Activated CD8-positive, alpha-beta memory T cell treated with anti-CD3 and anti-CD28 coated beads for 48 hours (primary cell): ENCODE results near the gene XPC.

Experiments
- DNase-seq, 3 experiments: peaks; one replicate each; pipeline ENCODE4 v3.0.0-alpha.2; 2020; ENCODE audit warnings: low read depth in 2 of 3, low spot score in 2 of 3

XPC gene

GRCh38 chr3:14150078-14150477, 28.3 kb downstream of the XPC start:
- DNase-seq = no peak

- no peak for DNase-seq
Observed at GRCh38 chr3:14148041-14148985, 30.1 kb downstream of the XPC start.

GRCh38 chr3:14147617-14148016, 30.8 kb downstream of the XPC start:
- DNase-seq = no peak

DNA sequence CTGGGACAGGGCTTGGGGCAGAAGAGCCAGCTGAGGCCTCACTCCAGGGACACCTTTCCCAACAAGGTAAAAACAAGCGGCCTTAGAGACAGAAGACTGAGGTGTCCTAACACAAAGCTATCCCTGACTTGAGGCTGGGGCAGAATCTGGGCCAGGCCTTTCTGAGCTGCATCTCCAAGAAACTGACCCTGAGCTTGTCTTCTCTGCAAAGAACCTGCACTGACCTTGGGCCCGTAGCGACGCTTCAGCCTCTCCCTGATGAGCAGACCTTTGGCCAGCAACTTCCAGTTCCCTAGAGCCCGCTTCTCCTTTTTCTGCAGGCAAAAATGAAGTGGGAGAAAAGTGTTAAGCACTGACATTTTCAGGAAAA, 31.4 kb downstream of the XPC start:
- no peak for DNase-seq

DNA sequence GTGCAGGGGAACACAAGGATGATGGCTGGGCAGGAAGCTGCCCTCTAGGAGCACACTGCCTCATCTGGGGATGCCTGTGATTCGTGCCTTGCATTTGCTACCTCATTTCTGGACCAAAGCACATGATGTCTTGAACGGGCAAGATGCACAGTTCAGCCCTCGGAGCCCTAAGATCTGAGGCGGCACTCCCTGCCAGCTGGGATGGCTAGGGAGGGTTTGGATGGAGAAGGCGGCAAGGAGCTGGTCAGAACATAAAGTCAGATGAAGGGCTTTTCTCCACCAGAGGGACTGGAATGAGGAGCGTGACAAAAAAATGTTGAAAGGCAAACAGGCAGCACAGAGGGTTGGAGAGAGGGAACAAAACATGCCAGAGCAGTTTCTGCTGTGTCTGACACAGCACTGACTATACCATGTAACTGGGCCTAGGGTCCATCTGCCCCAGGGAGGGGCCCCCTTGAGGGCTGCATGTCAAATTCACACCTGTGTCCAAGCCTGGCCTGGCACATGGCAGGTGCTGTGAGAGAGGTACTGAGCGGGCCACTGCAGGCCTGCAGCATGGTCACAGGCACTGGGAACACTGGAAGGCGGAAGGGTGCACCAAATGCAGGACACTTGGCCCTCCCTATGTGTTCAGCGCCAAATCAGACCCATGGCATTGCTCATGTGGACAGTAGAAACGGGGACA, 31.9 kb downstream of the XPC start:
- no peak for DNase-seq

DNA sequence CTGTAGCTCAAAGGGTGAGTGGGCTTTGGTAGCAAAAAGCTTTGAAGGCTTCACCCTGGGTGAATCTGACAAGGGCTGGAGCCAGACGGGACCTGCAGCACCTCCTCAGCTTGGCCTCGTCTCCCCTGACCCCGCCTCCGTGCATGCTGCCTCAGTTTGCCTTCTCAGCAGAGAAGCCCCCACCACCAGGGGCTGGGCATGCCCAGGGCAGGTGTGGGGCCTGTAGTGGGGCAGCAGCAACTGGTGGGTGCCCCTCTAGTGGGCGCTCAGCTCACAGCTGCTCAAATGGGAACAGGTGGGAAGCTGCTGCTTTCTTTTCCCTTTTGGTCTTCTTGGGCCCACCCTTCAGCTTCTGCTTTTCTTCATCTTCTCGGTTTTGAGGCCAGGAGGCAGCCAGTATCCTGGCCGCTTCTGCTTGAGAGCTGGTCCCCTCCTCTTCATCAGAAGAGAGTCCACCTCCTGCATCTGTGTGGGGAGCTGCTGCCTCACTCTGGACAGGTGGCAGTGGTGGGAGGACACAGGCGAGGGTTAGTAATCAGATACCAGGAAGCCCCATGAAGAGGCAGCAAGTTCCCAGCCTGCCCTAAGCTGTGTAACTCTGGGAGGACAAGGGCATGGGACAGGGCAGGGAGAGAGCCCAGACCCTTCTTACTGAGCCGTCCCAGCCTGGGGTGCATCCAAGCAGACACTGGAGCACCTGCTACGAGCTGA, 32.6 kb downstream of the XPC start:
- DNase-seq = no peak

DNA sequence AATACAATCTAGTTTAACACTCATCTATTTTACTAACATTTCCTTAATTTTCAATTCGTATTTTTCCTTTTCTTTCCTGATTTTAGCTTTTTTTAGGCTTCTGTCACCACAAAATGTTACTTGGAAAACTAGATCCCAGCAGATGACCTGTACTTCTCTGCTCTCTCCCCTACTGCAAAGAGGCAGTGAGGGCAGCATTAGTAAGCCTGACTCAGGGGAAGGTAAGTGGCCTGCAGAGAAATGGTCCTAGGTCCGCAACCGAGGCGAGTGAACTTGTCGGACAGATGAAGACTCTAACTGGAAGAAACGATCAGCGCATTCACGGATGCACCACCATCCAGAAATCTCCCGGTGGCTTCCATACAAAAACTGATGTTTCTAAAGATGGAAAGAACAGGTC, 33.2 kb downstream of the XPC start:
- no peak for DNase-seq

DNA sequence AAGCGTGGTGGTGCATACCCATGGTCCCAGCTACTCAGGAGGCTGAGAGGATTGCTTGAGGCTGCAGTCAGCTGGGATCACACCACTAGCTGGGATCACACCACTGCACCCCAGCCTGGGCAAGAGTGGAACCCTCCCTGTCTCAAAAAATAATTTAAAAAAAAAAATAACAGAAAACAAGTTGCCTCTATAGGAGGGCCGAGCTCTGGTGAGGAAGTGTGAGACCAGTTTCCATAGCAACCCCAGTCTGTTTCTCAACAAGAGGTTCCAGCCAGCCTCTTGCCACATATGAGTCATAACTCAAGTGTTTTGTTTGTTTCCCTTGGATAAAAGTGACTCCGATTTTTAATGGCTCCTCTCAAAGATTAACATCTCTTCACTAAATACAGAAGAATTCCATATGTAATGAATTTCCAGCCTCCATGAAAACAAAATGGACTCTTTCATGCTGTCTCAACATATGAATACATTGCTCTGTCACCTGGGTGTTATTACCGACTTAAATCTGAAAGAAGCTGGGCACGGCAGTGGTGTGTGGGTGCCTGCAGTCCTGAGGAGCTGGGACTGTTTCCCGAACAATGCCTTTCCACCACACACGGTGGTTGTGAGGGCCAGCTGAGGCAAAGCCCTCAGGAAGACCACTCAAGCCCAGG, 33.9 kb downstream of the XPC start:
- no peak for DNase-seq

DNA sequence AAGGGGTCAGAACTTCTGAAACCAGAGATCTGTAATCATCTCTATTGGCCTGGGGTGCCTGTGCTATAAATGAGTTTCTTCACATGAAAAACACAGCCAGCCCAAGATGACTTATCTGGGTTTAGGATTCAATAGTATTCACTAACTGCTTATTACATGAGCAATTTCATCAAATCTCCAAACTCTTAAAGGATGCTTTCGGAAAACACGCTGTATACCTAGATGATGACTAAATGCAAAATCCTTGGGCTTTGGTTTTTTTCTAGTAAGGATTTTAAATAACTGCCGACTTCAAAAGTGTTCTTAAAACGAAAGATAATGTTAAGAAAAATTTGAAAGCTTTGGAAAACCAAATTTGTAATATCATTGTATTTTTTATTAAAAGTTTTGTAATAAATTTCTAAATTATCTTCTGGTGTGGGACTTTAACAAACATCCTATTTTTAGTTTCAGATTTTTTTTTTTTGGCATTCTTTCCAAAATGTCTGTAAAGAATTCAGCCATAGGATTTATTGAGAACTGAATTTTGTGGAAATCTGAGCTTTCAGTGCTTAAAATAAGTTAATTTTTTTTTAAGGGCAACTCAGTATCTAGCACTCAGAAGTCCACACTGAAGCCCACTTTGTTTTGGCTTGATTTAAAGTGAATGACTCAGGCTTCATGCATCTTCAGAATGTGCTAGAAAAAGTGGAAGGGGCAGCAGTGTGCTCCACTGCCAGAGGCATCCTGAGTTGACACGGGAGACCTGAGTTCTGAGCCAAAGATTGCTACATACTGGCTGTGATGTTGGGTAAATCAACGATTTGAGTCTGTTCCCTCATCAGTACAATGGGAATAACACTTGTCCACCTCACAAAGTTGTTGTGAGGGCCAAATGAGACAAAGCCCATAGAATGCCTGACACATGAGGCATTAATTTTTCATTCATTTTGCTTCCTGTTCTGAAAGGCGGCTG, 34.9 kb downstream of the XPC start:
- DNase-seq = no peak

- DNase-seq = no peak
Observed at GRCh38 chr3:14142567-14143270, 35.7 kb downstream of the XPC start.

DNA sequence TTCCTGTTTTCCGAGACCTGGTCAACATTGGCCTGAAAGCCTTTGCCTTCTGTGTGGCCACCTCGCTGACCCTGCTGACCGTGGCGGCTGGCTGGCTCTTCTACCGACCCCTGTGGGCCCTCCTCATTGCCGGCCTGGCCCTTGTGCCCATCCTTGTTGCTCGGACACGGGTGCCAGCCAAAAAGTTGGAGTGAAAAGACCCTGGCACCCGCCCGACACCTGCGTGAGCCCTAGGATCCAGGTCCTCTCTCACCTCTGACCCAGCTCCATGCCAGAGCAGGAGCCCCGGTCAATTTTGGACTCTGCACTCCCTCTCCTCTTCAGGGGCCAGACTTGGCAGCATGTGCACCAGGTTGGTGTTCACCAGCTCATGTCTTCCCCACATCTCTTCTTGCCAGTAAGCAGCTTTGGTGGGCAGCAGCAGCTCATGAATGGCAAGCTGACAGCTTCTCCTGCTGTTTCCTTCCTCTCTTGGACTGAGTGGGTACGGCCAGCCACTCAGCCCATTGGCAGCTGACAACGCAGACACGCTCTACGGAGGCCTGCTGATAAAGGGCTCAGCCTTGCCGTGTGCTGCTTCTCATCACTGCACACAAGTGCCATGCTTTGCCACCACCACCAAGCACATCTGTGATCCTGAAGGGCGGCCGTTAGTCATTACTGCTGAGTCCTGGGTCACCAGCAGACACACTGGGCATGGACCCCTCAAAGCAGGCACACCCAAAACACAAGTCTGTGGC, 36.6 kb downstream of the XPC start:
- no peak for DNase-seq

GRCh38 chr3:14141144-14141543, 37.3 kb downstream of the XPC start:
- no peak for DNase-seq

- no peak for DNase-seq
Observed at GRCh38 chr3:14140668-14141067, 37.7 kb downstream of the XPC start.

GRCh38 chr3:14139771-14140170, 38.6 kb downstream of the XPC start:
- DNase-seq = no peak

- DNase-seq = no peak
Observed at GRCh38 chr3:14138878-14139655, 39.3 kb downstream of the XPC start.

DNA sequence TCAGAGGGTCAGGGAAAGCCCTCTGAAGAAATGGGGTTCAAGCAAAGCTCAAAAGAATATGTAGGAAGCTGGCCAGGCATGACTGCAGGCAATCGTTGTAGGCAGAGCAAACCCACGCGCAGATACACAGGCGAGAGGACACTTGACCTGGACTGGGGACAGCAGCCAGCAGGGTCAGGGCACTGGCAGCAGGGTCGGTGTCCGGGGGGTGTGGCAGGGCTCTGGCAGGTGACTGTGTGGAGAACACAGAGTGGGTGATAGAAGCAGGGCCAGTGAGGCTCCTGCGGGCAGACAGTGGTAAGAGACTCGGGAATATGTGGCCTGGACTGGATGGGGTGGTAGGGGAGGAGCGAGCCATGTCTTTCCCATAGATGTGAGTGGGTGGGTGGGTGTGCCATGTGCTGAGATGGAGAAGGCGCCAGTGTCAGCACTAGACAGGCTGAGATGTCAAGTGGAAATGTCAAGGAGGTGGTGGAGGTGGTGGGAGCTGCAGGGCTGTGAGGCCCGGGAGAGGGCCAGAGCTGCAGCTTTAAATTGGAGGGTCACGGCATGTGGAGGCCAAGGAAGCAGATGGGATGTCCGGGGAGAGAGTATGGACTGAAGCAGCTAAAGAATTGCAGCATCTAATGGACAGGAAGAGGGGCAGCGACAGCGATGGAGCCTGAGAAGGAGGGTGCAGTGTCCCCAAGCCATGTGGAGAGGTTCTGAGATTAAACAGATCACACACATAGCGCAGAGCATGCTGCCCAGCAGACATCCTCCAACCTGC, 40.1 kb downstream of the XPC start:
- DNase-seq = no peak

DNA sequence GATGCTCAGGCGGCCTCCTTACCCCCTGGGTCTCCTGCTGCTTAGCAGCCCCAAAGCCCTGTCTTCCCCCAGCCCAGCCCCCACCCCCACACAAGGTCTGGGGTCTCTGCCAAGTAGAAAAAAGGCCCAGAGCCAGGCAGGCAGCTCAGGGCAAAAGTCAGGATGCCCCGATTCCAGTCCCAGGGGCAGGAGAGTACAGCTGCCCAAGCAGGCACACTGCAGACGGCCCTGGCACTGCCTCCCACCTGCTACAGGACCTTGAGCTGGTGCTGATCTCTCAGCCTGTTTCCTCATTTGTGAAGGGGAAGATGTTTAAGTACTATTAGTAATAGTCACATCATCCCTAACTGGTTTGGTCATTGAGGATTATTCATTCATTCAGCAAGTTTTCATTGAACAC, 41.0 kb downstream of the XPC start:
- no peak for DNase-seq
